Ovary (tissue), 9 donors: ENCODE measurements around the gene TRPC6. TPM values are rescaled to one million over a fixed set of nuclear protein-coding genes. Genes with fewer than 3 reads are reported as not detected.

Experiments used
- DNase-seq, 5 donors: peaks; one replicate each; pipeline ENCODE4 v3.0.0-alpha.2; 2019 to 2020
- H3K27ac ChIP-seq, 2 donors: fragments of 200-600 bp; one replicate each; pipeline versions ENCODE4 v1.5.1 to v1.8.0; 2019 to 2022
- H3K27me3 ChIP-seq: fragments of 200-600 bp; one replicate; pipeline ENCODE4 v1.8.0; 2022
- H3K36me3 ChIP-seq: fragments of 200-600 bp; sonication (generic); one replicate; pipeline ENCODE4 v1.5.1; 2019
- H3K4me1 ChIP-seq: one replicate; pipeline ENCODE4 v1.8.1; 2013; ENCODE audit warnings: mild to moderate bottlenecking, moderate library complexity; ENCODE audit not compliant: insufficient read depth
- H3K4me3 ChIP-seq: fragments of 200-600 bp; sonication (generic); one replicate; pipeline ENCODE4 v1.5.1; 2017
- H3K9me3 ChIP-seq, 2 donors: fragments of 200-600 bp in 1 of 2; sonication (generic) in 1 of 2; one replicate each; pipeline versions ENCODE4 v1.5.1 to v1.8.1; 2013 to 2019; ENCODE audit warnings: mild to moderate bottlenecking in 1 of 2, moderate library complexity in 1 of 2
- CTCF ChIP-seq, 3 donors: fragments of 450-650 bp in 2 of 3; fragments of 200-600 bp in 1 of 3; IDR thresholded peaks; one replicate each; pipeline versions ENCODE4 v1.5.1 to v1.8.0; 2016 to 2022; ENCODE audit warnings: antibody characterized with exemption in 3 of 3, mild to moderate bottlenecking in 1 of 3
- EP300 ChIP-seq: sonication (generic); formaldehyde crosslinking; IDR thresholded peaks from one replicate; pipeline ENCODE4 v1.6.1; 2017; ENCODE audit warnings: antibody characterized with exemption
- POLR2A ChIP-seq: fragments of 450-650 bp; IDR thresholded peaks from one replicate; pipeline ENCODE4 v1.6.1; 2017; ENCODE audit warnings: antibody characterized with exemption, mild to moderate bottlenecking, moderate library complexity
- WGBS, 3 donors: extraction: QIAGEN DNeasy Blood & Tissue Kit in 1 of 3; methylation state at CpG; one replicate each; pipeline versions ENCODE4 v1.1.5 to v1.1.7; 2013 to 2017; 5-methylcytosine and 5-hydroxymethylcytosine counted together
- intact Hi-C, 4 donors: fragments of 100-400 bp; cut with DNase I; formaldehyde crosslinking; loops; one replicate each; pipeline versions ENCODE4 v1.11.0 to v1.15.1; 2022 to 2023
- polyA plus RNA-seq, 2 donors: library from polyadenylated mRNA; stranded (reverse); fragments of 200-250 nt in 1 of 2; fragments of 350-450 nt in 1 of 2; fragmentation: Illumina TruSeq in 1 of 2; extraction: RNeasy Lipid Tissue Mini Kit (QIAGEN cat#74804) in 1 of 2; gene quantifications; one replicate each; pipeline ENCODE4 v1.2.3, GENCODE V29; 2013 to 2014
- total RNA-seq, 7 donors: library from RNA; depleted of rRNA in 2 of 7; stranded (reverse); fragments of >200 nt in 2 of 7; fragmentation: NEBNext Ultra II Directional in 3 of 7; extraction: Animal tissue kit (Norgen Biotek cat#: 25700) in 3 of 7; gene quantifications; one replicate each; pipeline versions ENCODE4 v1.1.0 to v1.2.4, GENCODE V29; 2016 to 2023
- donor health status: DM: no; HTN: no; CAD: no; lungs with moderate emphysema.
- donor health status: DM: no; HTN: no; CAD: no.
- donor health status: Bipolar disorder and iron deficiency.
- donor health status: DM: yes; HTN: yes; CAD: no.
- donor health status: DM: no; HTN: no; CAD: no.
- donor health status: DM: yes; HTN: yes; CAD: no.

TRPC6 gene
- total and polyA plus RNA-seq, 9 donors = 0.71 to 10.3 (median 2.4) TPM

- H3K27me3 ChIP-seq = no peaks in the 10 kb centered on the region
- peak; percentile 41 to 68 (median 56) for DNase-seq
- 60 to 65% (median 64%) methylated on average over 3 of the region's 3 CpGs for WGBS, 3 donors
- intact Hi-C loops = loop anchor here in 2 of 4 donors (5.0 to 10.0 kb wide), 2 partner anchors 454 to 462 kb away; no protein-coding TSS in a partner anchor
- no peak for TF ChIP-seq POLR2A
- TF ChIP-seq EP300 = no peak
- peak; percentile 41 to 57 (median 44) for TF ChIP-seq CTCF (IDR thresholded peaks at IDR 0.05)
- H3K4me3 ChIP-seq = no peak overlapping the region
- H3K36me3 ChIP-seq = no peaks in the 10 kb centered on the region
- peaks cover 0 to 4% of the 10 kb centered on the region in 2 donors for H3K9me3 ChIP-seq
- H3K4me1 ChIP-seq = peaks cover 14% of the 10 kb centered on the region
- H3K27ac ChIP-seq = no peak overlapping the region
These were observed 147.2 kb downstream of the TRPC6 start for GRCh38 chr11:101436511-101437142.

- intact Hi-C loops = loop anchor here in 2 of 4 donors (5.0 to 10.0 kb wide), 2 partner anchors 453 to 461 kb away; no protein-coding TSS in a partner anchor
- no peaks in the 10 kb centered on the region for H3K27me3 ChIP-seq
- H3K4me3 ChIP-seq = no peak overlapping the region
- H3K4me1 ChIP-seq = peaks cover 15% of the 10 kb centered on the region
- TF ChIP-seq POLR2A = no peak
- no peak for TF ChIP-seq CTCF (IDR thresholded peaks at IDR 0.05)
- no peak for TF ChIP-seq EP300
- H3K36me3 ChIP-seq = no peaks in the 10 kb centered on the region
- 68 to 79% (median 70%) methylated on average over 3 of the region's 3 CpGs for WGBS, 3 donors
- no peak overlapping the region for H3K27ac ChIP-seq
- peaks cover 0 to 4% of the 10 kb centered on the region in 2 donors for H3K9me3 ChIP-seq
- no peak for DNase-seq
These were observed 148.3 kb downstream of the TRPC6 start for GRCh38 chr11:101435408-101435973.

GRCh38 chr11:101434026-101434643 lies 149.7 kb downstream of the TRPC6 start:
- Histone ChIP-seq H3K36me3 (no peaks in the 10 kb centered on the region), H3K4me1 (peaks cover 17% of the 10 kb centered on the region), H3K27ac (no peak overlapping the region), H3K9me3 (peaks cover 0 to 4% of the 10 kb centered on the region in 2 donors), H3K4me3 (no peak overlapping the region), H3K27me3 (no peaks in the 10 kb centered on the region)
- DNase-seq = no peak
- intact Hi-C loops = loop anchor here in 1 of 4 donors (10.0 kb wide), 1 partner anchor 459 kb away; no protein-coding TSS in a partner anchor
- 82 to 89% (median 89%) methylated on average over 3 of the region's 3 CpGs for WGBS, 3 donors
- TF ChIP-seq POLR2A = no peak
- TF ChIP-seq EP300 = no peak
- no peak for TF ChIP-seq CTCF (IDR thresholded peaks at IDR 0.05)

- H3K4me3 ChIP-seq = no peak overlapping the region
- H3K27ac ChIP-seq = no peak overlapping the region
- 29 to 44% (median 33%) methylated on average over 4 of the region's 4 CpGs for WGBS, 3 donors
- peaks cover 17% of the 10 kb centered on the region for H3K4me1 ChIP-seq
- no peaks in the 10 kb centered on the region for H3K27me3 ChIP-seq
- no peaks in the 10 kb centered on the region for H3K36me3 ChIP-seq
- TF ChIP-seq EP300 (no peak), POLR2A (no peak), CTCF (IDR thresholded peaks at IDR 0.05) (no peak)
- no peak for DNase-seq
- intact Hi-C loops = loop anchor here in 1 of 4 donors (10.0 kb wide), 1 partner anchor 458 kb away; no protein-coding TSS in a partner anchor
- peaks cover 0 to 4% of the 10 kb centered on the region in 2 donors for H3K9me3 ChIP-seq
These were observed 150.7 kb downstream of the TRPC6 start for GRCh38 chr11:101433151-101433550.
